Left ventricle myocardium inferior (tissue), 1 donor: ENCODE measurements around the gene UBR7. TPM values are rescaled to one million over a fixed set of nuclear protein-coding genes. Genes with fewer than 3 reads are reported as not detected.

Experiments
- DNase-seq: peaks from one replicate; pipeline ENCODE4 v3.0.0-alpha.2; 2020
- H3K27ac ChIP-seq: fragments of 200-600 bp; replicated peaks from 2 replicates; pipeline ENCODE4 v1.8.0; 2021
- H3K27me3 ChIP-seq: fragments of 200-600 bp; 2 replicates; pipeline ENCODE4 v1.8.0; 2021; ENCODE audit warnings: low read depth
- H3K36me3 ChIP-seq: fragments of 200-600 bp; 2 replicates; pipeline ENCODE4 v1.8.0; 2021
- H3K4me1 ChIP-seq: fragments of 200-600 bp; 2 replicates; pipeline ENCODE4 v1.8.0; 2021
- H3K4me3 ChIP-seq: fragments of 200-600 bp; 2 replicates; pipeline ENCODE4 v1.8.0; 2021; ENCODE audit warnings: mild to moderate bottlenecking, moderate library complexity
- H3K9me3 ChIP-seq: fragments of 200-600 bp; replicated peaks from 2 replicates; pipeline ENCODE4 v1.8.0; 2021
- intact Hi-C: fragments of 100-400 bp; cut with micrococcal nuclease; formaldehyde crosslinking; loops from one replicate; pipeline ENCODE4 v1.11.0; 2022
- total RNA-seq: library from RNA; stranded (reverse); fragmentation: NEBNext Ultra II Directional; extraction: Animal tissue kit (Norgen Biotek cat#: 25700); gene quantifications from one replicate; pipeline ENCODE4 v1.2.1, GENCODE V29; 2021
- TF ChIP-seq, protein P1 (sequence below): fragments of 200-600 bp; IDR thresholded peaks from 2 replicates; pipeline ENCODE4 v1.8.0; 2021; ENCODE audit warnings: antibody characterized with exemption, mild to moderate bottlenecking, borderline replicate concordance
- donor health status: DM: no; HTN: yes; CAD: no; lungs with severe emphysema.

Gene UBR7
- total RNA-seq, 1 donor from 2014 or later = 18.3 TPM

- Histone ChIP-seq H3K4me1 (peaks cover 22% of the 10 kb centered on the region), H3K9me3 (no peaks in the 10 kb centered on the region), H3K27ac (no peak overlapping the region), H3K36me3 (no peaks in the 10 kb centered on the region), H3K27me3 (no peaks in the 10 kb centered on the region), H3K4me3 (no peak overlapping the region)
- intact Hi-C loops = no loop called here
- no peak for DNase-seq
- TF ChIP-seq, protein P1, sequence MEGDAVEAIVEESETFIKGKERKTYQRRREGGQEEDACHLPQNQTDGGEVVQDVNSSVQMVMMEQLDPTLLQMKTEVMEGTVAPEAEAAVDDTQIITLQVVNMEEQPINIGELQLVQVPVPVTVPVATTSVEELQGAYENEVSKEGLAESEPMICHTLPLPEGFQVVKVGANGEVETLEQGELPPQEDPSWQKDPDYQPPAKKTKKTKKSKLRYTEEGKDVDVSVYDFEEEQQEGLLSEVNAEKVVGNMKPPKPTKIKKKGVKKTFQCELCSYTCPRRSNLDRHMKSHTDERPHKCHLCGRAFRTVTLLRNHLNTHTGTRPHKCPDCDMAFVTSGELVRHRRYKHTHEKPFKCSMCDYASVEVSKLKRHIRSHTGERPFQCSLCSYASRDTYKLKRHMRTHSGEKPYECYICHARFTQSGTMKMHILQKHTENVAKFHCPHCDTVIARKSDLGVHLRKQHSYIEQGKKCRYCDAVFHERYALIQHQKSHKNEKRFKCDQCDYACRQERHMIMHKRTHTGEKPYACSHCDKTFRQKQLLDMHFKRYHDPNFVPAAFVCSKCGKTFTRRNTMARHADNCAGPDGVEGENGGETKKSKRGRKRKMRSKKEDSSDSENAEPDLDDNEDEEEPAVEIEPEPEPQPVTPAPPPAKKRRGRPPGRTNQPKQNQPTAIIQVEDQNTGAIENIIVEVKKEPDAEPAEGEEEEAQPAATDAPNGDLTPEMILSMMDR = no peak
These were observed 62.4 kb downstream of the UBR7 start for GRCh38 chr14:93269341-93270068.

- TF ChIP-seq, protein P1 = no peak
- intact Hi-C loops = no loop called here
- Histone ChIP-seq H3K27ac (no peak overlapping the region), H3K27me3 (no peaks in the 10 kb centered on the region), H3K9me3 (no peaks in the 10 kb centered on the region), H3K4me1 (peaks cover 22% of the 10 kb centered on the region), H3K36me3 (peaks cover 4% of the 10 kb centered on the region), H3K4me3 (no peak overlapping the region)
- DNase-seq = no peak
These were observed 64.1 kb downstream of the UBR7 start for GRCh38 chr14:93271111-93271510.

DNA sequence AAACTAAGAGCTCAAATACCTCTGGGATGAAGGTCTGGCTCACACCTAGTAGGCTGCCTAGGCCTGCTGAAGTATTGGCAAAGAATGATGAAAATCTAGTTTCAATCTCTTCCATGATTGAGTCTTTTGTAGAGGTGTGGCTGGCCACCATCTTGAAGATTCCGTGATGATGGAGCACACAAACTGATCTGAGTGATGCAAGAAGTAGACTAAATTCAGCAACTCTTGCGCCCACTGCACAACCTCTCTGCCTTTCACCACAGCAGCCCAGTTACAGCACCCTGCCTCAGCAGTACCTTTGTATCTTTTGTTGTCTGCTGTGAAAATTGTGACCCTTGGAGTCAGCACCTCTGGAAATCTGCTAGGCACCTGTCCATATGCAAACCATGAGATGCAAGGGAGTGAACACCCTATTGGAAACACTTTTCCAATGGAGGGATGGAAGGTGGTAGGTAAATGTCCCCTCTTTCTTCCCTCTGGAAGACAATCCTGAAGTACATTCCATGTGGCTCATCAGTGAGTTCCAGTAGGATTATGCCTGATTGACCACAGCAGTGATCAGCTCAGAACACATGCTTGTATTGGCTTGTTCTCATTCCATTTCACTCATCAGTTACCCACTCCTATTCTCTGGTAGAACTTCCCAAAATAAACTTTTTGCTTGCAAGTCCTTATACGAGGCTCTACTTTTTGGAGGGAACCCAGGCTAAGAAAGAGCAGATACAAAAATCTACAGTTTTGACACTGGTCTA lies 67.2 kb downstream of the UBR7 start:
- Histone ChIP-seq H3K36me3 (peaks cover 4% of the 10 kb centered on the region), H3K9me3 (no peaks in the 10 kb centered on the region), H3K4me1 (peaks cover 22% of the 10 kb centered on the region), H3K4me3 (no peak overlapping the region), H3K27me3 (no peaks in the 10 kb centered on the region), H3K27ac (no peak overlapping the region)
- intact Hi-C loops = no loop called here
- TF ChIP-seq, protein P1 = no peak
- DNase-seq = no peak

- peaks cover 4% of the 10 kb centered on the region for H3K36me3 ChIP-seq
- no peaks in the 10 kb centered on the region for H3K9me3 ChIP-seq
- TF ChIP-seq, protein P1 = no peak
- intact Hi-C loops = no loop called here
- no peak overlapping the region for H3K4me3 ChIP-seq
- H3K4me1 ChIP-seq = peaks cover 10% of the 10 kb centered on the region
- no peak for DNase-seq
- no peaks in the 10 kb centered on the region for H3K27me3 ChIP-seq
- no peak overlapping the region for H3K27ac ChIP-seq
These were observed 69.1 kb downstream of the UBR7 start for GRCh38 chr14:93276031-93276716.

Other genes starting within 250 kb of the UBR7 start
- gene ITPK1, start 91.3 kb upstream of the UBR7 start, total RNA-seq = 112 TPM
- gene MOAP1, start 22.4 kb upstream of the UBR7 start, total RNA-seq = 61.1 TPM
- gene LYSET, start 21.9 kb upstream of the UBR7 start, total RNA-seq = 24.4 TPM
- 19.0 TPM for gene GON7, start 191 bp upstream of the UBR7 start, total RNA-seq
- gene BTBD7, start 125.8 kb downstream of the UBR7 start, total RNA-seq = 20.2 TPM
- gene COX8C, start 139.9 kb downstream of the UBR7 start, total RNA-seq = 1.3 TPM
- 0.25 TPM for gene UNC79, start 223.7 kb downstream of the UBR7 start, total RNA-seq